ENCODE measurements around the gene AJUBA.

AJUBA gene

DNA sequence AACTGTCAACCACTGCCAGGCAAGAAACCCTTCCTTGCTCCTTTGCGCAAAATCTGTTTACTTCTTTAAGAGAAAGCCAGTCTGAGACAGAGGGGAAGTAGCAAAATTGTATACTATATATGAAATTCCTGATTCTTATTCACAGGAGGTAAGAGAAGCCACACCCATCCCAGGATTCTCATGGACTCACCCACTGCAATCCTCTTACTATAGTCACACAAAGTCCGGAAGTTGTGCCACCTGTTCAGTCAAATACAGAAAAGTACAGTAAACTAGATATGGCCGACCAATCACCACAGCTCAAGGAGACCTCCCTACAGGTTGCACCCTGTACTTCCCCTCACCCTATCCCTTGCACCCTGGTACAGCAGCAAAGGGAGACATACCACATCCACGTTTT lies 56.0 kb downstream of the AJUBA start:
- H3K9me3 Mint-ChIP-seq = no peaks in the 10 kb centered on the region
- H3K36me3 Mint-ChIP-seq (ENCODE audit: low read depth) = peaks cover 60% of the 10 kb centered on the region
- no peaks in the 10 kb centered on the region for H3K27me3 Mint-ChIP-seq
- no peak overlapping the region for H3K4me3 Mint-ChIP-seq
- no peak overlapping the region for H3K27ac Mint-ChIP-seq
- intact Hi-C loops (cut with micrococcal nuclease) = no loop called here
- peaks cover 28% of the 10 kb centered on the region for H3K4me1 Mint-ChIP-seq (ENCODE audit: low read depth)

DNA sequence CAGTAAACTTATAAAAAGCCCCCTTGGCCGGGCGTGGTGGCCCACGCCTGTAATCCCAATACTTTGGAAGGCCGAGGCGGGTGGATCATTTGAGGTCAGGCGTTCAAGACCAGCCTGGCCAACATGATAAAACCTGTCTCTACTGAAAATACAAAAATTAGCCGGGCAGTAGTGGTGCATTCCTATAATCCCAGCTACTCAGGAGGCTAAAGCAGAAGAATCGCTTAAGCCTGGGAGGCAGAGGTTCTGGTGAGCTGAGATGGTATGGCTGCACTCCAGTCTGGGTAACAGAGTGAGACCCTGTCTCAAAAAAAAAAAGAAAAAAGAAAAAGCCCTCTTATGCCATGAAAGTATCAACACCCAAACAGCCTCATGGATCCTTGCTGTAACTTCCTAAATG lies 56.8 kb downstream of the AJUBA start:
- peaks cover 68% of the 10 kb centered on the region for H3K36me3 Mint-ChIP-seq (ENCODE audit: low read depth)
- intact Hi-C loops (cut with micrococcal nuclease) = no loop called here
- no peak overlapping the region for H3K4me3 Mint-ChIP-seq
- H3K9me3 Mint-ChIP-seq = no peaks in the 10 kb centered on the region
- H3K27me3 Mint-ChIP-seq = no peaks in the 10 kb centered on the region
- H3K27ac Mint-ChIP-seq = no peak overlapping the region
- H3K4me1 Mint-ChIP-seq (ENCODE audit: low read depth) = peaks cover 28% of the 10 kb centered on the region

DNA sequence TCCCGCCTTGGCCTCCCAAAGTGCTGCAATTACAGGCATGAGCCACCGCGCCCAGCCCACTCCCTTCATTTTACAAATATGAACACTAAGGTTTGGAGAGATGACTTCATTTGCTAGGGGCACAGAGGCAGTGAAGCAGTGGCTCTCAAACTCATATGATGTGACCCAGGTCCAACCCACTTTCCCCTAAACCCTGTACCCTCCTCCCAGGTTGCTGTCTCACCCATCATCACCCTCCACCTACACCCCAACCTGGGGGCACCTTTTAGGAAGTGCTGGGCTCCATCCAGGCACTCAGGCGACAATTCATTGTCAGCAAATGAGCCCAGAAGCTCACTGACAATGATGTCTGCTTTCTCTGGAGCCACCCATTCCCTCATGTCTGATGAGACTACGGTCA lies 58.6 kb downstream of the AJUBA start:
- no peaks in the 10 kb centered on the region for H3K27me3 Mint-ChIP-seq
- peaks cover 34% of the 10 kb centered on the region for H3K4me1 Mint-ChIP-seq (ENCODE audit: low read depth)
- H3K9me3 Mint-ChIP-seq = no peaks in the 10 kb centered on the region
- peaks cover 77% of the 10 kb centered on the region for H3K36me3 Mint-ChIP-seq (ENCODE audit: low read depth)
- no peak overlapping the region for H3K4me3 Mint-ChIP-seq
- no peak overlapping the region for H3K27ac Mint-ChIP-seq
- intact Hi-C loops (cut with micrococcal nuclease) = no loop called here

DNA sequence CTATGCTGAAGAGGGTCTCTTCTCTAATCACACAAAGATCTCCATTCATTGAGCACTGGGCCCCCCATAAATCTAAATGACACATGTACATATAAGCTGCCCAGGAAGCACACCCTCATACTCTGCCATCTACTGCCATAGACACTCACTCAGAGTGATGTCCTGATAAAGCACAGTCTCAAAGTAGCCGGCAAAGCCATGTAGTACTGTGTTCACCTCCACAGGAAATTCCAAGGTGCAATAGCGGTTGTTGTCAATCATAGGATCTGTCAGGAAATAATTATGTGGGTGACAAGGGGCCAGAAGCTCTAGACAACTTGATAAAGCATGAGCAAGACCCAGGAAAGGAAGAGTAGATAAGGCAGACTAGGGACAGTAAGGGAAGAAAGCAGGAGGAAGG lies 60.1 kb downstream of the AJUBA start:
- Mint-ChIP-seq H3K36me3 (ENCODE audit: low read depth) (peaks cover 90% of the 10 kb centered on the region), H3K9me3 (no peaks in the 10 kb centered on the region), H3K27ac (no peak overlapping the region), H3K27me3 (no peaks in the 10 kb centered on the region), H3K4me1 (ENCODE audit: low read depth) (peaks cover 41% of the 10 kb centered on the region), H3K4me3 (no peak overlapping the region)
- intact Hi-C loops (cut with micrococcal nuclease) = no loop called here

Measured in dendritic cell treated with granulocyte-macrophage colony-stimulating factor and Interleukin-4, amounts not matched to agents 40 ng/mL and 50 ng/mL, for 4 days (primary cell).